Measurements from ENCODE around the gene FOXL2. TPM values are rescaled to one million over a fixed set of nuclear protein-coding genes. Genes with fewer than 3 reads are reported as not detected.

The FOXL2 gene
- total RNA-seq, 1 donor from 2014 or later: 6.8 TPM

- Mint-ChIP-seq H3K27ac (ENCODE audit: unreplicated experiment) (no peak overlapping the region), H3K4me1 (ENCODE audit: unreplicated experiment) (peaks cover 37% of the 10 kb centered on the region), H3K27me3 (ENCODE audit: unreplicated experiment) (peaks cover 15% of the 10 kb centered on the region), H3K9me3 (ENCODE audit: unreplicated experiment) (no peaks in the 10 kb centered on the region), H3K4me3 (ENCODE audit: unreplicated experiment) (peak overlapping the region; percentile 34), H3K36me3 (ENCODE audit: low read depth, unreplicated experiment) (peaks cover 4% of the 10 kb centered on the region)
- TF ChIP-seq CTCF (IDR thresholded peaks at IDR 0.05; ENCODE audit: unreplicated experiment): no peak
- no peak for DNase-seq (ENCODE audit: low spot score)
Observed at GRCh38 chr3:138937690-138938055, 9.3 kb downstream of the FOXL2 start.

- Mint-ChIP-seq H3K9me3 (ENCODE audit: unreplicated experiment) (no peaks in the 10 kb centered on the region), H3K36me3 (ENCODE audit: low read depth, unreplicated experiment) (peaks cover 4% of the 10 kb centered on the region), H3K4me3 (ENCODE audit: unreplicated experiment) (peak overlapping the region; percentile 60), H3K27me3 (ENCODE audit: unreplicated experiment) (peaks cover 14% of the 10 kb centered on the region), H3K27ac (ENCODE audit: unreplicated experiment) (no peak overlapping the region), H3K4me1 (ENCODE audit: unreplicated experiment) (peaks cover 32% of the 10 kb centered on the region)
- DNase-seq (ENCODE audit: low spot score): peak; percentile 30
- no peak for TF ChIP-seq CTCF (IDR thresholded peaks at IDR 0.05; ENCODE audit: unreplicated experiment)
Observed at GRCh38 chr3:138936741-138937689, 9.9 kb downstream of the FOXL2 start.

- TF ChIP-seq CTCF (IDR thresholded peaks at IDR 0.05; ENCODE audit: unreplicated experiment): peak; percentile 97
- Mint-ChIP-seq H3K27me3 (ENCODE audit: unreplicated experiment) (peaks cover 14% of the 10 kb centered on the region), H3K4me1 (ENCODE audit: unreplicated experiment) (peaks cover 32% of the 10 kb centered on the region), H3K27ac (ENCODE audit: unreplicated experiment) (no peak overlapping the region), H3K9me3 (ENCODE audit: unreplicated experiment) (no peaks in the 10 kb centered on the region), H3K4me3 (ENCODE audit: unreplicated experiment) (peak overlapping the region; percentile 71), H3K36me3 (ENCODE audit: low read depth, unreplicated experiment) (peaks cover 4% of the 10 kb centered on the region)
- peak; percentile 92 for DNase-seq (ENCODE audit: low spot score)
Observed at GRCh38 chr3:138935863-138936740, 10.8 kb downstream of the FOXL2 start.

GRCh38 chr3:138935505-138935862 is 11.5 kb downstream of the FOXL2 start:
- Mint-ChIP-seq H3K27ac (ENCODE audit: unreplicated experiment) (no peak overlapping the region), H3K9me3 (ENCODE audit: unreplicated experiment) (no peaks in the 10 kb centered on the region), H3K36me3 (ENCODE audit: low read depth, unreplicated experiment) (peaks cover 4% of the 10 kb centered on the region), H3K4me1 (ENCODE audit: unreplicated experiment) (peaks cover 26% of the 10 kb centered on the region), H3K27me3 (ENCODE audit: unreplicated experiment) (peaks cover 14% of the 10 kb centered on the region), H3K4me3 (ENCODE audit: unreplicated experiment) (peak overlapping the region; percentile 71)
- DNase-seq (ENCODE audit: low spot score): no peak
- no peak for TF ChIP-seq CTCF (IDR thresholded peaks at IDR 0.05; ENCODE audit: unreplicated experiment)
